Rectal smooth muscle tissue (tissue), 1 donor: ENCODE measurements around the gene POFUT2.

Experiments
- H3K27ac ChIP-seq: one replicate; pipeline ENCODE4 v1.7.0; 2013; ENCODE audit warnings: low read depth, low read length, inconsistent platforms
- H3K27me3 ChIP-seq: one replicate; pipeline ENCODE4 v1.7.0; 2013; ENCODE audit warnings: low read length; ENCODE audit not compliant: control insufficient read depth, insufficient read depth
- H3K36me3 ChIP-seq: one replicate; pipeline ENCODE4 v1.7.0; 2013; ENCODE audit warnings: low read length; ENCODE audit not compliant: control insufficient read depth, insufficient read depth
- H3K4me1 ChIP-seq: one replicate; pipeline ENCODE4 v1.7.0; 2013; ENCODE audit warnings: low read length; ENCODE audit not compliant: control insufficient read depth, insufficient read depth
- H3K4me3 ChIP-seq: one replicate; pipeline ENCODE4 v1.7.0; 2013; ENCODE audit warnings: low read length
- H3K9ac ChIP-seq: one replicate; pipeline ENCODE4 v1.7.0; 2013; ENCODE audit warnings: low read length

The POFUT2 gene

GRCh38 chr21:45279446-45280177 lies 8.1 kb downstream of the POFUT2 start:
- no peaks in the 10 kb centered on the region for H3K27me3 ChIP-seq
- no peak overlapping the region for H3K4me3 ChIP-seq
- no peak overlapping the region for H3K9ac ChIP-seq
- H3K4me1 ChIP-seq = no peaks in the 10 kb centered on the region
- no peak overlapping the region for H3K27ac ChIP-seq
- H3K36me3 ChIP-seq = peaks cover 48% of the 10 kb centered on the region

- Histone ChIP-seq H3K9ac (no peak overlapping the region), H3K4me3 (no peak overlapping the region), H3K4me1 (no peaks in the 10 kb centered on the region), H3K27ac (no peak overlapping the region), H3K36me3 (peaks cover 38% of the 10 kb centered on the region), H3K27me3 (no peaks in the 10 kb centered on the region)
Observed at GRCh38 chr21:45278156-45278911, 9.4 kb downstream of the POFUT2 start.

GRCh38 chr21:45277101-45278045 lies 10.3 kb downstream of the POFUT2 start:
- Histone ChIP-seq H3K27me3 (no peaks in the 10 kb centered on the region), H3K4me1 (no peaks in the 10 kb centered on the region), H3K9ac (no peak overlapping the region), H3K4me3 (no peak overlapping the region), H3K27ac (no peak overlapping the region), H3K36me3 (peaks cover 32% of the 10 kb centered on the region)

GRCh38 chr21:45276596-45276995 lies 11.1 kb downstream of the POFUT2 start:
- Histone ChIP-seq H3K36me3 (peaks cover 25% of the 10 kb centered on the region), H3K4me1 (no peaks in the 10 kb centered on the region), H3K27ac (no peak overlapping the region), H3K4me3 (no peak overlapping the region), H3K27me3 (no peaks in the 10 kb centered on the region), H3K9ac (no peak overlapping the region)

GRCh38 chr21:45270306-45270821 lies 17.3 kb downstream of the POFUT2 start:
- Histone ChIP-seq H3K4me3 (no peak overlapping the region), H3K27ac (no peak overlapping the region), H3K36me3 (peaks cover 28% of the 10 kb centered on the region), H3K27me3 (no peaks in the 10 kb centered on the region), H3K9ac (no peak overlapping the region), H3K4me1 (no peaks in the 10 kb centered on the region)

- Histone ChIP-seq H3K36me3 (peaks cover 30% of the 10 kb centered on the region), H3K4me3 (no peak overlapping the region), H3K27ac (no peak overlapping the region), H3K9ac (no peak overlapping the region), H3K4me1 (no peaks in the 10 kb centered on the region), H3K27me3 (no peaks in the 10 kb centered on the region)
Observed at GRCh38 chr21:45269861-45270260, 17.8 kb downstream of the POFUT2 start.

- H3K27ac ChIP-seq = no peak overlapping the region
Observed at GRCh38 chr21:45267390-45267760, 20.3 kb downstream of the POFUT2 start.

GRCh38 chr21:45266518-45267389 lies 20.9 kb downstream of the POFUT2 start:
- Histone ChIP-seq H3K4me1 (no peaks in the 10 kb centered on the region), H3K9ac (no peak overlapping the region), H3K4me3 (no peak overlapping the region), H3K36me3 (peaks cover 44% of the 10 kb centered on the region), H3K27ac (no peak overlapping the region), H3K27me3 (no peaks in the 10 kb centered on the region)

More at GRCh38 chr21:45267390-45267760, 20.3 kb downstream of the POFUT2 start:
- Histone ChIP-seq H3K36me3 (peaks cover 44% of the 10 kb centered on the region), H3K4me3 (no peak overlapping the region), H3K27me3 (no peaks in the 10 kb centered on the region), H3K4me1 (no peaks in the 10 kb centered on the region), H3K9ac (no peak overlapping the region)

GRCh38 chr21:45265721-45266517 lies 21.8 kb downstream of the POFUT2 start:
- H3K9ac ChIP-seq = no peak overlapping the region
- H3K4me1 ChIP-seq = no peaks in the 10 kb centered on the region
- no peak overlapping the region for H3K27ac ChIP-seq
- no peaks in the 10 kb centered on the region for H3K27me3 ChIP-seq
- H3K4me3 ChIP-seq = no peak overlapping the region
- peaks cover 44% of the 10 kb centered on the region for H3K36me3 ChIP-seq

- H3K36me3 ChIP-seq = peaks cover 40% of the 10 kb centered on the region
- H3K27me3 ChIP-seq = no peaks in the 10 kb centered on the region
- no peak overlapping the region for H3K9ac ChIP-seq
- no peaks in the 10 kb centered on the region for H3K4me1 ChIP-seq
- H3K4me3 ChIP-seq = no peak overlapping the region
- no peak overlapping the region for H3K27ac ChIP-seq
Observed at GRCh38 chr21:45264912-45265515, 22.7 kb downstream of the POFUT2 start.
